HG02571 (cell line): ENCODE measurements around the gene POLR2E.

ENCODE experiments used
- ATAC-seq: cut with Tn5 transposase; IDR thresholded peaks from one replicate; pipeline ENCODE4 v1.9.1; 2021; ENCODE audit warnings: mild to moderate bottlenecking, moderate library complexity; ENCODE audit not compliant: unreplicated experiment

POLR2E gene

GRCh38 chr19:1098177-1099051 lies 3.2 kb upstream of the POLR2E start:
- ATAC-seq, result no peak

DNA sequence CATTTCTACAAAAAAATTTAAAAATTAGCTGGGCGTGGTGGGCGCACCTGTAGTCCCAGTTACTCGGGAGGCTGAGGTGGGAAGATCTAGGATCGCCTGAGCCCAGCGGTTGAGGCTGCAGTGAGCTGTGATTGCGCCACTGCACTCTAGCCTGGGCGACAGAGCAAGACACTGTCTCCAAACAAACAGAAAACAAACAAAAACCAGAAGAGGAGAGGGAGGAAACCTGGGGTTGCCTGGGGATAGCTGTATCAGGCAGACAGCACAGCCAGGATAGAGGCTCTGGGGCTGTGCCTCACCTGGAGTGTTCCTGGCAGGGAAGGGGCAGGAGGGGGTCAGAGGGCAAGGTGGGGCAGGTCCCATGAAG lies 2.6 kb upstream of the POLR2E start:
- ATAC-seq, result no peak

DNA sequence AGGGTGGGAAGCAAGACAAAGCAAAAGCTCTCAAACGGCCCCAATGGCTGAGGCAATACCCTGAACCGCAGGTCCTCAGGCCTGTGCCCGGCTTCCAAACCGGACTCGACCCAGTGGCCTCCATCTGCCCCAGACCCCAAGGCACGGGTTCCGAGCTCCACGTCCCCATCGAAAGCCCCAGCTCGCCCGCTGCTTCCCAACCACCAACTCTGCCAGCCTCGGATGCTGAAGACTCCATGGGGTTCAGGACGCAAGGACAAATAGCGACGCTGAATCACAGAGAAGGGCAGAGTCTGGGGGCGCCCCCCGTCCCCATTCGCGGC lies 559 bp downstream of the POLR2E start:
- no peak for ATAC-seq

DNA sequence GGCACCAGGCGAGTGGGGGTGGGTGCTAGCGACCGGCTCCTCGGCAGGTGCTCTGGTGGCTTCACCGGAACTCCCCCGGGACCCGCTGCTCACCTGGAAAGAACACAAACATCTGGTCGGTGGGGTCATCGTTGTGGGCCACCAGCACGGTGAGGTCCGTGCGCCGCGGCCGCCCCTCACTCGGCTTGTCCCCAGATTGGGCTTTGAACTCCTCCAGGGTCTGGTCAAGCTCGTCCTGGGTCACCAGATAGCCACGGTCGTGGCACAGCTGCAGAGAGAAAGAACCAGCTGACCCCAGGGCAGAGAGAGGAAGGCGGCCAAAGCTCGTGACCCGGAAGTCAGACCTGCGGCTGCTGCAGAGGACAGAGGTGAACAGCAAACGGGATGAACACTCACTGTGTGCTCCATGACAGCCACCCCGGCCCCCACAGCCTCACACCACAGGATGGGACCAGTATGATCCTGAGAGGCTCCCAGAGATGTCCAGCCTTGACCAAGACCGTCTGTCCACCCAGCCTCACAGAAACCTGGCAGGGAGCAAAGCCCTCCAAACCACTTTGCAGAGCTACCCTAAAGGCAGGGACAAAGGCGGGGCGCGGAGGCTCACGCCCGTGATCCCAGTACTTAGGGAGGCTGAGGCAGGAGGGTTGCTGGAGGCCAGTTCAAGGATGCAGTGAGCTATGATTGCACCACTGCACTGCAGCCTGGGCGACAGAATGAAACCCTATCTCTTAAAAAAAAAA lies 1.2 kb downstream of the POLR2E start:
- no peak for ATAC-seq

DNA sequence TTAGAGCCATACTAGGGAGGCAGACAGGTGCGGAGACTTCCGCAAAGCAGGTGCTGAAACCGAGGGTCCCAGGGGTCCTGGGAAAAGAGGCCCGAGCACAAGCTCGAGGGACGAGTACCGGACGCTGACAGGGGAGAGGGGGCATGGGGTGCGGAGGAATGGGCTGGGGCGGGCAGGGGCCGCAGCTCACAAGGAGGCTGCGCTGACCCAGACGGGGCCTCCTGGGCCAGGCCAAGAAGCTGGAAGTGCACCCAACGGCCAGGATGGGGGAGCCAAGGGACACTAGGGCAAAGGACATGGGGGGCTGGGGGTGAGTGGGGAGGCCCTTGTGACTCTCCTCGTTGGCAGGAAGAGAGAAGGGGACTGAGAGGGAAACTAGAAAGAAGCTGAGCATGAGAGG lies 1.8 kb downstream of the POLR2E start:
- ATAC-seq, result no peak

- ATAC-seq, result no peak
These were observed 3.5 kb downstream of the POLR2E start for GRCh38 chr19:1091544-1092175.

GRCh38 chr19:1090731-1091543 lies 4.2 kb downstream of the POLR2E start:
- ATAC-seq, result no peak

- no peak for ATAC-seq
These were observed 5.3 kb downstream of the POLR2E start for GRCh38 chr19:1089891-1090290.

DNA sequence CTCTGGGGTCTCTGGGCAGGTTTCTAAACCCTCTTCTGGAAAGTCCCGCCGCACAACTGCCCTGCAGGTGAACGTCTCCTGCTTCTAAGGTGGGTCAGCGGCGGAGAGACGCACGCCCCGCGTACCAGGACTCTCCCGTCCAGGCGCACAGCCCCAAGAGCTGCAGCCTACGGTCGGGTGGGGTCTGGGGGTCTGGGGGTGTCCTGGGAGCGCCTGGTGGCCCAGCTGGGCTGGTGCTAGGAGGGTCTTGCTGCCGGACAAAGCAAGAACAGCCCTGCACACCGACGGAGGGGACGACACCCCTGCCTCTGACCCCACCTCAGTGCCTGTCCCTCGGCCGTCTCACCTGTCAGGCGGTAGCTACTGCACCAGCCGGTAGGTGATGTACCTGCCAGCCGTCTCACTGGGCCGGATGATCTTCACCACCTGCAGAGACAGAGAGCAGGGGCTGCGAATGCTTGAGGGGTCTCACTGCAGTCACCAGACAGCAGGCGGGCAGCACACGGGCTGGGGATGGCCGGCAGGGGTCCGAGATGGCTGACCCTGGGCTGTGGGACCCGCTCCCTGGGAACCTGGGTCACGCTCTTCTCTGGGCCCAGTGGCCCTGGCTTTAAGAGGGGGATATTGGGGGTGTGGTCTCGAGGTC lies 5.9 kb downstream of the POLR2E start:
- ATAC-seq, result no peak

- ATAC-seq, result no peak
These were observed 6.7 kb downstream of the POLR2E start for GRCh38 chr19:1088416-1089010.

DNA sequence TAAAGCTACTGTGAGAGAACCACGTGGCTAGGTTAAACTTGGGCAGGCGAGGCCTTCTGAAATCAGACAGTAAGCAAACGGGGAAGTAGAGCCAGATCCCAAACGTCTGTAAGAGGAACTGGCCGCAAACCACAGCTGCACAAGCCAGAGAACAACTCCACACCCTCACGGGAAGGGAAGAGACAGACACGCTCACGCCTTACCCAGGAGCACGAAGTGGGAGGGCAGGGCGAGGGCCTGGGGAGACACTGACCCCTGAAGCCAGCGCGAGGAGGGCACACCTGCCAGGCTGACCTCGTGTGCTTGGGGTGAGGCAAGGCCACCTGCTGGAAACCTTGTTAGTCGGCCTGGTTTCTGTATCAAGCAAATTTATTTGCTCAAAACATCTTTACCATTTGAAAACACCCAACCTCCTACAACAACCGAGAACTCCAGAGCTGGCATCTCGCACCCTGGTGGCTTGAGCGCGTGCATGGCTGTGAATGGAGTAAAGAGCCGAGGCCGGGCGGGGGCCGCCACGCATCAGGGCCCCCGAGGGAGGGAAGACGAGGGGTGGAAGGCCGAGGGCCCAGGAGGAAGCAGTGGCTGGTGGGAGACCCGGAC lies 7.3 kb downstream of the POLR2E start:
- no peak for ATAC-seq

- ATAC-seq, result no peak
These were observed 8.6 kb downstream of the POLR2E start for GRCh38 chr19:1086613-1087012.

GRCh38 chr19:1085676-1086442 lies 9.3 kb downstream of the POLR2E start:
- ATAC-seq, result no peak

GRCh38 chr19:1085053-1085658 lies 10.0 kb downstream of the POLR2E start:
- no peak for ATAC-seq

DNA sequence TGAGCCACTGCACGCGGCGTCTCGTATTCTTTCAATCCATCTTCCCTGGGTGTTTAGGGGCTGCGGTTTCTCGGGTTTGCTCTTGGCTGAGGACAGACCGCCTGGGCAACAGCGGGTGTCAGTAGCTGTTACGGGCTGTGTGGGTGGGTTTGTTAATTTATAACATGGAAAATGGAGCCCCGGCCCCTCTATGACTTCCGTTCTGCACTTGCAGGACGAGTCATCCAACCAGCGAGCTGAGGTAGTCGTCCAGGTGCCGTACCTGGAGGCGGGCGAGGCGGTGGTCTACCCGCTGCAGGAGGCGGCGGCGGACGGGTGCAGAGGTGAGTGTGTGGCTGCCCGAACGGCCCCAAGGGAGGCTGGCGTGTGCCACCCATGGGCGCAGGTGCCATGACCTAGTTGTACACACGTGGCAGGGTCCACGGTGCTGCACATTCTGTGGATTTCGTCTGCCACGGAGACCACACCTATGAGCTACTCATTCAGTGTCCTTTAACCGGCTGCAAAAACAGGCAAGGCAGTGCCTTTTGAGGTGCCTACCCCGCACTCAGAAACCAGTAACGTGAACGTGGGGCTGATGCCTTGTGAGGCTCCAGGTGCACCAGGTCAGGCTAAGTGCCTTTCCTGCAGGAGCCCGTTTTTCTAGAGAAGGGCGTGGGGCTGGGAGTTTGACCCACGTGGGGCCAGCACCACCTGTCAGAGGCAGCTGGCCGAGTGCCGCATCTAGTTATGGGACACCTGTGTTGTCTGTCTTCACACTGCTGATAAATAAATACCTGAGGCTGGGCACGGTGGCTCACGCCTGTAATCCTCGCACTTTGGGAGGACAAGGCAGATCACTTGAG lies 10.9 kb downstream of the POLR2E start:
- ATAC-seq, result no peak

DNA sequence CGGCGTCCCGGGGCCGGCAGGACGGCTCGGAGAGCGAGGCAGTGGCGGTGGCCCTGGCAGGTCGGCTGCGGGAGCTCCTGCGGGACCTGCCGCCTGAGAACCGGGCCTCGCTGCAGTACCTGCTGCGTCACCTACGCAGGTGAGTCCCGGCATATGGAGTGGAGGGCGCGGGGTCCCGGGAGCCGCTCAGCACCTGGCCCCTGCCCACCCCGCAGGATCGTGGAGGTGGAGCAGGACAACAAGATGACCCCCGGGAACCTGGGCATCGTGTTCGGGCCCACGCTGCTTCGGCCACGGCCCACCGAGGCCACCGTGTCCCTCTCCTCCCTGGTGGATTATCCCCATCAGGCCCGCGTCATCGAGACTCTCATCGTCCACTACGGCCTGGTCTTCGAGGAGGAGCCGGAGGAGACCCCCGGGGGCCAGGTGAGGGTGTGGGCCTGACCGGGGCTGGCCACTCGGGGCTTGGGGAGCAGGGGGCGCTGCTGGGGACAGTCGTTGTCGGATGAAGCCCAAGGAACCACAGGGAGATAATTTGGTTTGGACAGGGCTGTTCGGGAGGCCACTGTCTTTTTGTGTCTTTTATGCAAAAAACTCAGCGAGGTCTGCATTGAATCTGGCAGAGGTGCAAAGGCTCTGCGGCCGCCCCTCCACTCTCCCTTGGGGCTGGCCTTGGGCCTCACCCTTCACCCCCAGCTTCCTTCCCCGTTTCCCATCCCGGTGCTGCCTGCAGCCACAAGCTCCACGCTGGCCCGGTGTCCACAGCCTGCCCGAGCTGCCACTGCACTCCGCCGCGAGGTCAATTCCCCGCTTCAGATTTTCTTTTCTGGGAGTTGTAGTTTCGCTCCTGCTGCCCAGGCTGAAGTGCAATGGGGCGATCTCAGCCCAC lies 12.0 kb downstream of the POLR2E start:
- no peak for ATAC-seq
